GM12878 (cell line): ENCODE results near the gene RMI2.

Experiments used
- BACH1 ChIP-seq: fragments of 450-650 bp; IDR thresholded peaks from 2 replicates; pipeline ENCODE4 v1.6.1; 2017; ENCODE audit warnings: mild to moderate bottlenecking, borderline replicate concordance
- BMI1 ChIP-seq: fragments of 450-650 bp; IDR thresholded peaks from 2 replicates; pipeline ENCODE4 v1.6.1; 2016; ENCODE audit warnings: mild to moderate bottlenecking, moderate library complexity, borderline replicate concordance
- CBX3 ChIP-seq: fragments of 200-600 bp; sonication (generic); IDR thresholded peaks from 2 replicates; pipeline ENCODE4 v1.6.1; 2016; ENCODE audit warnings: low read depth, borderline replicate concordance
- CTCF ChIP-seq, 3 experiments: IDR thresholded peaks in 2 of 3; conservative IDR thresholded peaks in 1 of 3; 2 replicates each; pipeline ENCODE4 v1.5.1; 2011; ENCODE audit warnings: low read depth in 3 of 3, low read length in 3 of 3, mild to moderate bottlenecking in 3 of 3, control low read depth in 2 of 3, moderate library complexity in 2 of 3, inconsistent platforms in 1 of 3, mixed read lengths in 1 of 3; ENCODE audit not compliant: control insufficient read depth in 2 of 3, insufficient read depth in 1 of 3; ENCODE audit errors: extremely low read depth in 1 of 3
- GATAD2B ChIP-seq: fragments of 450-650 bp; conservative IDR thresholded peaks from 2 replicates; pipeline ENCODE4 v1.6.1; 2017; ENCODE audit warnings: low read depth, mild to moderate bottlenecking, moderate library complexity
- MXI1 ChIP-seq: fragments of 150-350 bp; IDR thresholded peaks from 2 replicates; pipeline ENCODE4 v1.6.1; 2011; ENCODE audit warnings: low read depth, mild to moderate bottlenecking, inconsistent platforms, low read length, improper control_type of control experiment
- NFYB ChIP-seq: IDR thresholded peaks from 2 replicates; pipeline ENCODE4 v1.6.1; 2011; ENCODE audit warnings: low read depth, mild to moderate bottlenecking, low read length, improper control_type of control experiment, moderate library complexity; ENCODE audit not compliant: insufficient read depth
- RAD21 ChIP-seq: IDR thresholded peaks from 2 replicates; pipeline ENCODE4 v1.6.1; 2011; ENCODE audit warnings: mild to moderate bottlenecking, low read depth, low read length, moderate library complexity; ENCODE audit not compliant: insufficient read depth
- SPI1 ChIP-seq: IDR thresholded peaks from 2 replicates; pipeline ENCODE4 v1.6.1; 2011; ENCODE audit warnings: low read depth, mild to moderate bottlenecking, low read length, moderate library complexity, borderline replicate concordance; ENCODE audit not compliant: insufficient read depth
- USF2 ChIP-seq: IDR thresholded peaks from 2 replicates; pipeline ENCODE4 v1.6.1; 2011; ENCODE audit warnings: low read depth, low read length, improper control_type of control experiment, borderline replicate concordance
- ZNF384 ChIP-seq: IDR thresholded peaks from 2 replicates; pipeline ENCODE4 v1.6.1; 2012; ENCODE audit warnings: low read depth, mild to moderate bottlenecking, low read length, improper control_type of control experiment, borderline replicate concordance

GRCh38 chr16:11322823-11323222, 22.4 kb upstream of the RMI2 start:
- TF ChIP-seq MXI1 (no peak), USF2 (no peak), CTCF (IDR thresholded peaks at IDR 0.05 in 2 of 3, conservative IDR thresholded peaks at IDR 0.05 in 1 of 3; ENCODE audit: control insufficient read depth in 2 of 3, extremely low read depth in 1 of 3, insufficient read depth in 1 of 3, low read depth in 3 of 3, low read length in 3 of 3) (no peak), BACH1 (no peak), RAD21 (no peak), NFYB (no peak), SPI1 (no peak), ZNF384 (no peak), BMI1 (no peak), GATAD2B (no peak), CBX3 (no peak)
